HK-2 (cell line): ENCODE results near the gene RABEP1.
"Not testable (repeated sequence)": the region's sequence is repeated elsewhere in the genome, so short reads cannot be mapped to it uniquely, and the experiment has no call there.

Experiments used
- DNase-seq: peaks from one replicate; pipeline ENCODE4 v3.0.0-alpha.2; 2018; ENCODE audit not compliant: unreplicated experiment

RABEP1 gene

GRCh38 chr17:5281814-5282641 lies at the start of gene RABEP1:
Gene RABEP1 (plus strand): TSS chr17:5282284. CDS start chr17:5282487, 203 bp downstream.
- DNase-seq: peak; percentile 92

- not testable (repeated sequence) for DNase-seq
These were observed 48.6 kb upstream of the RABEP1 start for GRCh38 chr17:5233492-5233891.

GRCh38 chr17:5234645-5235576 lies 47.2 kb upstream of the RABEP1 start, which contains the start of gene SCIMP:
Gene SCIMP (minus strand): TSS chr17:5234860. CDS start chr17:5234755, 105 bp downstream.
- DNase-seq: no peak

- no peak for DNase-seq
These were observed 45.0 kb upstream of the RABEP1 start for GRCh38 chr17:5236938-5237540.

GRCh38 chr17:5237541-5238016 lies 44.5 kb upstream of the RABEP1 start:
- DNase-seq: peak; percentile 43

GRCh38 chr17:5238333-5238732 lies 43.8 kb upstream of the RABEP1 start:
- DNase-seq: no peak

- not testable (repeated sequence) for DNase-seq
These were observed 42.3 kb upstream of the RABEP1 start for GRCh38 chr17:5239769-5240168.

- no peak for DNase-seq
These were observed 40.0 kb upstream of the RABEP1 start for GRCh38 chr17:5241861-5242671.

- DNase-seq: no peak
These were observed 34.5 kb upstream of the RABEP1 start for GRCh38 chr17:5247621-5248020.

GRCh38 chr17:5248821-5249479 lies 33.1 kb upstream of the RABEP1 start:
- DNase-seq: no peak

GRCh38 chr17:5249615-5250014 lies 32.5 kb upstream of the RABEP1 start:
- DNase-seq: peak; percentile 44

- DNase-seq: no peak
These were observed 27.7 kb upstream of the RABEP1 start for GRCh38 chr17:5254414-5254813.

GRCh38 chr17:5254903-5255521 lies 27.1 kb upstream of the RABEP1 start:
- no peak for DNase-seq

GRCh38 chr17:5257124-5257523 lies 25.0 kb upstream of the RABEP1 start:
- no peak for DNase-seq

GRCh38 chr17:5260542-5260941 lies 21.5 kb upstream of the RABEP1 start:
- DNase-seq: no peak

- no peak for DNase-seq
These were observed 19.6 kb upstream of the RABEP1 start for GRCh38 chr17:5262416-5262991.

- no peak for DNase-seq
These were observed 18.6 kb upstream of the RABEP1 start for GRCh38 chr17:5263441-5263840.

- DNase-seq: no peak
These were observed 17.2 kb upstream of the RABEP1 start for GRCh38 chr17:5264893-5265292.

- no peak for DNase-seq
These were observed 12.7 kb upstream of the RABEP1 start for GRCh38 chr17:5269241-5269960.
